GM10248 (cell line): ENCODE results near the gene IDH3A.

Experiments
- CTCF ChIA-PET: fragments of 300-600 bp; sonication (Branson Sonifier 250); formaldehyde crosslinking; extraction: SDS; loops from one replicate; lab custom pipeline; 2021; ENCODE audit warnings: antibody characterized with exemption; lab: Yijun Ruan, JAX
- POLR2A ChIA-PET: fragments of 350-650 bp; sonication (Branson Sonifier 250); formaldehyde crosslinking; extraction: SDS; loops from one replicate; lab custom pipeline; 2020; ENCODE audit warnings: antibody characterized with exemption; lab: Yijun Ruan, JAX
- DNase-seq: peaks from one replicate; pipeline ENCODE4 v3.0.0; 2012; ENCODE audit errors: extremely low spot score
- TF ChIP-seq, protein P1 (sequence below): IDR thresholded peaks from 2 replicates; pipeline ENCODE4 v1.5.1; 2012; ENCODE audit warnings: mild to moderate bottlenecking, low read depth; ENCODE audit errors: extremely low read depth, missing control alignments, control extremely low read depth

Gene IDH3A

DNA sequence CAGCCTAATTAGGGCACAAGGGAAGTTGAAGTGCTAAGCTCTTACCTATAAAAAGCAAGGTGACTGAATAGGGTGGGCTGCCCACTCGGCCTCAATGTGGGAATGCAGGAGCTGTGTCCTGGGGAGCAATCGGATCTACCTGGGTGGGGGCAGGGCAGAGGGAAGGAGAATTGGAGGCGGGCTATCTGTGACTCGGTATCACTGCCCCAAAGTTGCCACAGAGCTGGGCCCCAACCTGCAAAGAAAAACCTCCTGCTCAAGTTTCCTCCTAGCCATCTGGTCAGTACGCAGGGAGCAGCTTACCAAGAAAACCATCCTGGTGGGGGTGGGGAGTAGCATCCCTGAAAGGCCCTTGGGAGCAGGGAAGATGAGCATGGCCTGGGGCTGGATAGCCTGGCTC is 28.6 kb upstream of the IDH3A start:
- ChIA-PET POLR2A (no interaction called here), CTCF (interaction anchor here (1.1 to 4.8 kb wide), 7 partner anchors 8 to 161 kb away, joined by 3 to 30 read pairs (median 4); partner anchors contain the start of gene CIB2)
- TF ChIP-seq, protein P1, sequence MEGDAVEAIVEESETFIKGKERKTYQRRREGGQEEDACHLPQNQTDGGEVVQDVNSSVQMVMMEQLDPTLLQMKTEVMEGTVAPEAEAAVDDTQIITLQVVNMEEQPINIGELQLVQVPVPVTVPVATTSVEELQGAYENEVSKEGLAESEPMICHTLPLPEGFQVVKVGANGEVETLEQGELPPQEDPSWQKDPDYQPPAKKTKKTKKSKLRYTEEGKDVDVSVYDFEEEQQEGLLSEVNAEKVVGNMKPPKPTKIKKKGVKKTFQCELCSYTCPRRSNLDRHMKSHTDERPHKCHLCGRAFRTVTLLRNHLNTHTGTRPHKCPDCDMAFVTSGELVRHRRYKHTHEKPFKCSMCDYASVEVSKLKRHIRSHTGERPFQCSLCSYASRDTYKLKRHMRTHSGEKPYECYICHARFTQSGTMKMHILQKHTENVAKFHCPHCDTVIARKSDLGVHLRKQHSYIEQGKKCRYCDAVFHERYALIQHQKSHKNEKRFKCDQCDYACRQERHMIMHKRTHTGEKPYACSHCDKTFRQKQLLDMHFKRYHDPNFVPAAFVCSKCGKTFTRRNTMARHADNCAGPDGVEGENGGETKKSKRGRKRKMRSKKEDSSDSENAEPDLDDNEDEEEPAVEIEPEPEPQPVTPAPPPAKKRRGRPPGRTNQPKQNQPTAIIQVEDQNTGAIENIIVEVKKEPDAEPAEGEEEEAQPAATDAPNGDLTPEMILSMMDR: no peak
- no peak for DNase-seq

DNA sequence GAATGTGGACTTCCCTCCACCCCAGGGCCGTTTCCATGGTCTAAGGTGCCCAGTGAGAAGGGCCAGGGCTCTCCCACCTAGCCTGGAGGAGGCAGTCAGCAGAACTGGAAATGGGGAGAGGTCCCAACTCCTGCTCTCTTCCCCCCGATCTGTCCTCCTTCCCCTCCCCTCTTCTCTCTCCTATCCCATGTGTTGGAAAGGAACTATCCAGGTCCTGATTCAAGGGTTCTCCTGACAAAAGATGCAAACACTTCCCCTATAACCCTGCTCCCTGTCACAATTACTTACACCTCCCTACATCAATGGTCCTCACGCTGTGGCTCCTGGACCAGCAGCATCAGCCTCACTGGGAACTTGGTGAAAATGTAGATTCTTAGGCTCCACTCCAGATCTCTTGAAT is 23.9 kb upstream of the IDH3A start:
- DNase-seq: no peak
- CTCF ChIA-PET: interaction anchor here (1.6 to 11.3 kb wide), 4 partner anchors 13 to 121 kb away, joined by 3 to 193 read pairs (median 18); no protein-coding TSS in a partner anchor
- TF ChIP-seq, protein P1: no peak
- POLR2A ChIA-PET: no interaction called here

DNA sequence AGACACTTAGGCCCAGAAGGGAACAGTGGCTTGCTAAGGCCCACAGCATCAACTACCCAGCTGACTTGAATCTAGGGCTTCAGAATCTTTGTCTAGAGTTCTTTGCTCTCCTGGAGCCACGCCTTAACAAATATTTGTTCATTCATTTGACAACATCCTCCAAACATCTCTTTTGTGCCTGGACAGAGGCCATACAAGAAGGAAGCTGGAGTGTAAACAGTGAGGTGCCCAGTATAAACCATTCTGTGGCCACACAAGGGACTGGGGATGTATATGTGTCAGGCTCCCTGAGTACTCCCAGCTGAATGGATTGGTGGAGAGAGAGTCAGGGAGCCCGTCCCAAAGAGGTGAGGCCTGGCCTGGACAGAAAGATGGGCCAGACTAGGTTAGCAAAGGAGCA is 21.3 kb upstream of the IDH3A start:
- ChIA-PET CTCF (interaction anchor here (1.1 to 11.3 kb wide), 8 partner anchors 11 to 218 kb away, joined by 3 to 193 read pairs (median 7); no protein-coding TSS in a partner anchor), POLR2A (no interaction called here)
- no peak for DNase-seq
- TF ChIP-seq, protein P1: no peak

DNA sequence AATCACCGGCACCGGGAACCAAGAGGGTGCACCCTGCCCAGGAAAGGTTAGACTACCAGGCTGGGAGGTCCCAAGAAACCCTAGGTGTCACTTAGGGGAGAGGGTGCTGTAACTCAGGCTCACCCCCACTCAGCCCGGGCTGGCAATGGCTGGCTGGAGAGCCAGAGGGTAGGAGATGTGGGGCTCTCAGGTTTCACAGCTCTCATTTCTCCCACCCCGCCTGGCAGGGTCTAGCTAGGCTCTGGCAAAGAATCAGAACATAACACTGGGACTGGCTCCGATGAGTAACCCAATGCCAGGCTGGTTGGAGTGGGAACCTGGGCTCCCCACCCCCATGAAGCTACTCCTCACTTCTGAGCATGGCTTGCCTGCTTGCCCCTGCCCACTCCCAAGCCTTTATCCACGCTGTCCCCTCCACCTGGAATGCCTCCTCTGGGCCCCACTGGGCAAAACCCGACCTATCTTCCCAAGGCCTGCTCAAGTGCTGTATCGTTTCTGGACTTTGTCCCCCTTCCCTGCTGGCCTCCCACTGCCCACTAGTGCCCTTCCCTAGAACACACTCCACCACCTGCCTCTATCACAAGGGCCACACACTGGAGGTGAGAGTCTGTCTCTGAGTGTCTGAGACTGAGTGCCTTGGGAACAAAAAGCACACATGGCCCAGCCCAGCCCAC is 19.9 kb upstream of the IDH3A start:
- POLR2A ChIA-PET: no interaction called here
- DNase-seq: no peak
- TF ChIP-seq, protein P1: no peak
- CTCF ChIA-PET: interaction anchor here (0.6 to 11.3 kb wide), 8 partner anchors 10 to 170 kb away, joined by 3 to 193 read pairs (median 8); no protein-coding TSS in a partner anchor

DNA sequence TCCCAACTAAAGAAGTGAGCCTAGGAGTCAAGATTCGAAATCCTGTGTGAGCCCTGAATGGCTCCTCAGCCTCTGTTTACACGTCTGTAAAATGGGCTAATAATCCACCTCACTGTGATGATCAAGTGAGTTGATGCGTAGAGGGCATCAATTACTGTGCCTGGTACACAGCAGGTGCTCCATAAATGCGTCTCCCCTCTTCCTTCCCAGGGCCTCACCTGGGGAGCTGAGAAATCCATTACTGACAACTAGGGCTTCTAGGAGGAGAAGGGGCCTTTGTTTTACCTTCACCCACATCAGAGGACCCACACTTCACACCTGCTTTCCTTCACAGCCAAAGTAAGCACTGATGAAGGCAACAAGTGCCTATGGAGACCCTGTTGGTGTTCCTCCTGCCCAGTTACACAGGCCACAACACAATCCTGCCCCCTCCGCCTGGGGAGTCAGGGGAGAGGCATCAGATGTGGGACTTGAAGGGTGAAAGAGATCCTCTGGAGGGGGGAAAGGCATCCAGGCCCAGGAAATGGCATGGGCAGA is 19.3 kb upstream of the IDH3A start:
- TF ChIP-seq, protein P1: no peak
- POLR2A ChIA-PET: no interaction called here
- CTCF ChIA-PET: interaction anchor here (0.9 to 11.3 kb wide), 21 partner anchors 9 to 171 kb away, joined by 3 to 193 read pairs (median 8); partner anchors contain the start of gene IDH3A
- no peak for DNase-seq

- POLR2A ChIA-PET: interaction anchor here (1.8 kb wide), 1 partner anchor 135 kb away, joined by 7 read pairs; the partner anchor contains the start of gene DNAJA4
- TF ChIP-seq, protein P1: no peak
- CTCF ChIA-PET: interaction anchor here (0.6 to 11.3 kb wide), 30 partner anchors 8 to 292 kb away, joined by 3 to 193 read pairs (median 5); partner anchors contain the start of gene IDH3A
- DNase-seq: no peak
Observed at GRCh38 chr15:78130466-78131294, 18.5 kb upstream of the IDH3A start.
